Fibroblast of villous mesenchyme (primary cell): Measurements from ENCODE around the gene FBXO11. TPM values are rescaled to one million over a fixed set of nuclear protein-coding genes. Genes with fewer than 3 reads are reported as not detected.

Source experiments
- DNase-seq: peaks from one replicate; pipeline ENCODE4 v3.0.0-alpha.2; 2010; ENCODE audit warnings: low read depth
- H3K4me3 ChIP-seq: 2 replicates; pipeline ENCODE4 v1.5.1; 2011; ENCODE audit warnings: low read depth, mild to moderate bottlenecking, low read length
- CTCF ChIP-seq: IDR thresholded peaks from 2 replicates; pipeline ENCODE4 v1.5.1; 2012; ENCODE audit warnings: low read depth, mild to moderate bottlenecking, low read length; ENCODE audit not compliant: insufficient read depth
- small RNA-seq: library from RNA; depleted of rRNA; stranded (forward); fragments of <200 nt; gene quantifications from one replicate; pipeline ENCODE3, GENCODE V24; 2012
- total RNA-seq: library from RNA; depleted of rRNA; stranded (reverse); fragments of >200 nt; gene quantifications from 2 replicates; pipeline ENCODE4 v1.2.3, GENCODE V29; 2012

Gene FBXO11
- total RNA-seq, 1 donor: 48.8 TPM

GRCh38 chr2:47747878-47748277 lies 158.4 kb downstream of the FBXO11 start:
- TF ChIP-seq CTCF: no peak
- H3K4me3 ChIP-seq: no peak overlapping the region
- DNase-seq: no peak

GRCh38 chr2:47744074-47744473 lies 162.2 kb downstream of the FBXO11 start:
- no peak for DNase-seq
- no peak overlapping the region for H3K4me3 ChIP-seq
- no peak for TF ChIP-seq CTCF

GRCh38 chr2:47741637-47742036 lies 164.7 kb downstream of the FBXO11 start:
- TF ChIP-seq CTCF: no peak
- no peak overlapping the region for H3K4me3 ChIP-seq

GRCh38 chr2:47741101-47741500 lies 165.2 kb downstream of the FBXO11 start:
- TF ChIP-seq CTCF: no peak
- DNase-seq: no peak
- H3K4me3 ChIP-seq: no peak overlapping the region

More at GRCh38 chr2:47741637-47742036, 164.7 kb downstream of the FBXO11 start:
- no peak for DNase-seq

Small RNA genes within 50 kb of the gene (small RNA-seq; reads per million reads assigned to genes)
- gene RF00026: not detected
- gene RPL36AP15: not detected

Other genes with a start within 250 kb of the FBXO11 start
- 42.2 and 46.2 TPM in 2 replicates for gene MSH6, start 123.4 kb downstream of the FBXO11 start, total RNA-seq